WTC11 (cell line): ENCODE results near the gene FOXP4. TPM values are rescaled to one million over a fixed set of nuclear protein-coding genes. Genes with fewer than 3 reads are reported as not detected.

Source experiments
- ATAC-seq: fragments of 200-7000 bp; cut with Tn5 transposase; 2 replicates; pipeline ENCODE4 v1.10.0; 2021; ENCODE audit warnings: mild to moderate bottlenecking, moderate library complexity
- CTCF ChIA-PET: fragments of 300-600 bp; sonication (Branson Sonifier 250); formaldehyde crosslinking; loops from one replicate; lab custom pipeline; 2021; ENCODE audit warnings: antibody characterized with exemption; lab: Charles Lee
- POLR2A ChIA-PET: fragments of 350-600 bp; sonication (Branson Sonifier 250); formaldehyde crosslinking; loops from one replicate; lab custom pipeline; 2021; ENCODE audit warnings: antibody characterized with exemption; lab: Charles Lee
- DNase-seq: peaks from one replicate; pipeline ENCODE4 v3.0.0; 2021; ENCODE audit warnings: low spot score
- H3K27ac Mint-ChIP-seq: 2 replicates; pipeline ENCODE4 v1.8.0; 2021; ENCODE audit warnings: mixed read lengths
- H3K27me3 Mint-ChIP-seq: 2 replicates; pipeline ENCODE4 v1.8.0; 2021; ENCODE audit warnings: low read depth, mild to moderate bottlenecking, moderate library complexity, mixed read lengths
- H3K36me3 Mint-ChIP-seq: 2 replicates; pipeline ENCODE4 v1.8.0; 2021; ENCODE audit warnings: mixed read lengths
- H3K4me1 Mint-ChIP-seq: 2 replicates; pipeline ENCODE4 v1.8.0; 2022; ENCODE audit warnings: mixed read lengths
- H3K4me3 Mint-ChIP-seq: 2 replicates; pipeline ENCODE4 v1.8.0; 2021; ENCODE audit warnings: mild to moderate bottlenecking, moderate library complexity, mixed read lengths
- H3K9me3 Mint-ChIP-seq: 2 replicates; pipeline ENCODE4 v1.8.0; 2021; ENCODE audit warnings: mixed read lengths
- AFF4 ChIP-seq: sonication (generic); formaldehyde crosslinking; IDR thresholded peaks from 2 replicates; pipeline ENCODE4 v1.8.1; 2023; ENCODE audit warnings: mild to moderate bottlenecking, missing genetic modification reagents, borderline replicate concordance
- CBFB ChIP-seq: sonication (generic); formaldehyde crosslinking; IDR thresholded peaks from 2 replicates; pipeline ENCODE4 v1.8.1; 2022; ENCODE audit warnings: mild to moderate bottlenecking, low read depth, missing genetic modification reagents
- CREB1 ChIP-seq: sonication (generic); formaldehyde crosslinking; IDR thresholded peaks from 2 replicates; pipeline ENCODE4 v1.8.0; 2023; ENCODE audit warnings: mild to moderate bottlenecking, missing genetic modification reagents
- EMX1 ChIP-seq: fragments of 250-450 bp; sonication (Bioruptor Pico); IDR thresholded peaks from 2 replicates; pipeline ENCODE4 v1.8.0; 2021; ENCODE audit warnings: mild to moderate bottlenecking
- FOXP1 ChIP-seq: sonication (generic); formaldehyde crosslinking; IDR thresholded peaks from 2 replicates; pipeline ENCODE4 v1.8.0; 2022; ENCODE audit warnings: missing genetic modification reagents, mild to moderate bottlenecking, moderate library complexity, borderline replicate concordance
- FOXP4 ChIP-seq: sonication (generic); formaldehyde crosslinking; IDR thresholded peaks from 2 replicates; pipeline ENCODE4 v1.8.0; 2022; ENCODE audit warnings: mild to moderate bottlenecking, missing genetic modification reagents
- HMGA2 ChIP-seq: fragments of 250-450 bp; sonication (Bioruptor Pico); IDR thresholded peaks from 2 replicates; pipeline ENCODE4 v1.4.0; 2021; ENCODE audit warnings: mild to moderate bottlenecking, moderate library complexity
- JAZF1 ChIP-seq: fragments of 250-450 bp; sonication (Bioruptor Pico); IDR thresholded peaks from 2 replicates; pipeline ENCODE4 v1.9.0; 2021; ENCODE audit warnings: moderate library complexity, mild to moderate bottlenecking, inconsistent platforms
- NR3C1 ChIP-seq: sonication (generic); formaldehyde crosslinking; conservative IDR thresholded peaks from 2 replicates; pipeline ENCODE4 v1.8.1; 2023; ENCODE audit warnings: low read depth, mild to moderate bottlenecking, missing genetic modification reagents
- PRRX2 ChIP-seq: fragments of 250-450 bp; sonication (Bioruptor Pico); IDR thresholded peaks from 2 replicates; pipeline ENCODE4 v1.8.0; 2021; ENCODE audit warnings: mild to moderate bottlenecking
- TCF7 ChIP-seq: sonication (generic); formaldehyde crosslinking; IDR thresholded peaks from 2 replicates; pipeline ENCODE4 v1.8.0; 2022; ENCODE audit warnings: mild to moderate bottlenecking, low read depth, missing genetic modification reagents, moderate library complexity
- USF2 ChIP-seq: sonication (generic); formaldehyde crosslinking; IDR thresholded peaks from 2 replicates; pipeline ENCODE4 v1.8.1; 2023; ENCODE audit warnings: mild to moderate bottlenecking, missing genetic modification reagents, moderate library complexity
- ZNF532 ChIP-seq: fragments of 250-450 bp; sonication (Bioruptor Pico); IDR thresholded peaks from 2 replicates; pipeline ENCODE4 v1.9.0; 2021; ENCODE audit warnings: mild to moderate bottlenecking, borderline replicate concordance
- total RNA-seq: library from RNA; stranded (reverse); gene quantifications from 3 replicates; pipeline ENCODE4 v1.2.3, GENCODE V29; 2021

Gene FOXP4
- total RNA-seq, 1 experiment from 2014 or later = 36.6 TPM

- DNase-seq (no peak), ATAC-seq (no peak)
- H3K4me1 Mint-ChIP-seq = peaks cover 95% of the 10 kb centered on the region
- ChIA-PET POLR2A (no interaction called here), CTCF (interaction anchor here (1.6 kb wide), 1 partner anchor 131 kb away, joined by 5 read pairs; no protein-coding TSS in a partner anchor)
- H3K9me3 Mint-ChIP-seq = no peaks in the 10 kb centered on the region
- TF ChIP-seq HMGA2 (CRISPR knock-in tag) = no peak
- TF ChIP-seq PRRX2 (CRISPR knock-in tag) = no peak
- no peak for TF ChIP-seq EMX1 (CRISPR knock-in tag)
- TF ChIP-seq TCF7 (CRISPR knock-in tag) = no peak
- no peak for TF ChIP-seq FOXP4 (CRISPR knock-in tag)
- TF ChIP-seq NR3C1 (CRISPR knock-in tag) = no peak
- H3K27me3 Mint-ChIP-seq = no peaks in the 10 kb centered on the region; the same call in 1 of the 2 replicates
- no peak overlapping the region for H3K27ac Mint-ChIP-seq
- H3K4me3 Mint-ChIP-seq = no peak overlapping the region
- H3K36me3 Mint-ChIP-seq = no peaks in the 10 kb centered on the region
Observed at GRCh38 chr6:41573985-41574384, 27.8 kb downstream of the FOXP4 start.

- TF ChIP-seq TCF7 (CRISPR knock-in tag) (no peak), AFF4 (CRISPR knock-in tag) (no peak), ZNF532 (no peak), JAZF1 (CRISPR knock-in tag) (no peak), FOXP1 (no peak), HMGA2 (CRISPR knock-in tag) (no peak), CREB1 (CRISPR knock-in tag) (no peak), FOXP4 (CRISPR knock-in tag) (no peak), CBFB (CRISPR knock-in tag) (no peak), USF2 (CRISPR knock-in tag) (no peak)
- TF ChIP-seq, all 79 proteins: peak for 0
- DNase-seq (no peak), ATAC-seq (no peak)
- POLR2A ChIA-PET = no interaction called here
- H3K4me1 Mint-ChIP-seq = peaks cover 95% of the 10 kb centered on the region
- no peaks in the 10 kb centered on the region; the same call in 1 of the 2 replicates for H3K27me3 Mint-ChIP-seq
- CTCF ChIA-PET = interaction anchor here (1.0 kb wide), 1 partner anchor 151 kb away, joined by 3 read pairs; no protein-coding TSS in a partner anchor
- H3K27ac Mint-ChIP-seq = no peak overlapping the region
- no peaks in the 10 kb centered on the region for H3K9me3 Mint-ChIP-seq
- no peaks in the 10 kb centered on the region for H3K36me3 Mint-ChIP-seq
- no peak overlapping the region for H3K4me3 Mint-ChIP-seq
Observed at GRCh38 chr6:41575598-41575997, 29.4 kb downstream of the FOXP4 start.
